Measurements from ENCODE around the gene ARMC8. TPM values are rescaled to one million over a fixed set of nuclear protein-coding genes. Genes with fewer than 3 reads are reported as not detected.

Gene ARMC8
- total RNA-seq, 1 donor from 2014 or later: 48.9 TPM

DNA sequence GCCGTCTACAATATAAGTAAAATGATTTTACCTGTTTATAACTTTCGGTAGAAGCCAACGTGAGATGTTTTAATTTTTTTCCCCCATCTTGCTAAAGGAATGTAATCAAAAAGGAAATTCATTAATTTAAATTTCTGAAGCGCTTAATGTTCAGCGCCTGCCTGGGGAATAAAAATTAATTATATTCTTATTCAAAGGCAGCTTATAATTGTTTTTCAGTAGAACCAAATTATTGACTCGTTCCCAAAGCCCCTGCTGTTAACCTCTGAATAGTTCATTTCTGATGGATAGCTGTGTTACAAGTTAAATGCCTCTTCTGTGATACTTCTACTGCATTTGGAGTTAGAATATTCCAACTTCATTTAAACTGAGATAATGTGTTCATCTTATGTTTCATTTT lies 51.6 kb downstream of the ARMC8 start:
- intact Hi-C loops (cut with DNase I): no loop called here
- no peak for ATAC-seq
- DNase-seq (ENCODE audit: low spot score): no peak

- ATAC-seq: no peak
- intact Hi-C loops (cut with DNase I): no loop called here
- no peak for DNase-seq (ENCODE audit: low spot score)
These were observed 54.0 kb downstream of the ARMC8 start for GRCh38 chr3:138241061-138241460.

DNA sequence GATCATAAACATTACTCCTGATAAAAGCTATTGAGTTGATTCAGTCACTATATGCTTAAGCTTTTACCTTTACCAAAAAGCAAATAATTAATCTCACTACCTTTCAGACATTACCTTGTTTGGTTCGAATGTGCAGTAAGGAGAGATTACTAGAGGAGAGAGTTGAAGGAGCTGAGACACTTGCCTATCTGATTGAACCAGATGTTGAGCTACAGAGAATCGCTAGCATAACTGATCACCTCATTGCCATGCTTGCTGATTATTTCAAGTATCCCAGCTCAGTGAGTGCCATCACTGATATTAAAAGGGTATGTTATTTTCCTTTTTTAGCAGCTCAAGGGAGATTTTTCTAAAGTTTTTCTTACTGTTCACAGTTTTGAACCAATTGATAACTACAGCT lies 54.6 kb downstream of the ARMC8 start:
- DNase-seq (ENCODE audit: low spot score) (no peak), ATAC-seq (no peak)
- intact Hi-C loops (cut with DNase I): no loop called here

- DNase-seq (ENCODE audit: low spot score): no peak
- intact Hi-C loops (cut with DNase I): no loop called here
- no peak for ATAC-seq
These were observed 55.4 kb downstream of the ARMC8 start for GRCh38 chr3:138242466-138242865.

DNA sequence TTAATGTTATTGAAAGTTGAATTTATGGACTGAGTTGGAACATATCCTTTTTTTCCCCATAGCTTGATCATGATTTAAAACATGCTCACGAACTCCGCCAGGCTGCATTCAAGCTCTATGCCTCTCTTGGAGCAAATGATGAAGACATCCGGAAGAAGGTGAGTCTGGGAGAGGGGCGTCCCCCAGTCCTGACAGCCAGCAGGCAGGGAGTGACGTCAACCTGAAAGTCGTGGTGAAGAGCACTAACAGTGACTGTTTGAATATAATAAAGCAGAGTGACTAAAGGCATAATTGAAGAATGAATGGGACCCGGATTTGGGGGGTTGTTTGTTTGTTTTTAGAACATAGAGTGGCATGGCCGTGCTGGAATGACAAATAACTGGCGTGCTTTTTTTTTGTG lies 57.9 kb downstream of the ARMC8 start:
- intact Hi-C loops (cut with DNase I): no loop called here
- ATAC-seq: no peak
- no peak for DNase-seq (ENCODE audit: low spot score)

DNA sequence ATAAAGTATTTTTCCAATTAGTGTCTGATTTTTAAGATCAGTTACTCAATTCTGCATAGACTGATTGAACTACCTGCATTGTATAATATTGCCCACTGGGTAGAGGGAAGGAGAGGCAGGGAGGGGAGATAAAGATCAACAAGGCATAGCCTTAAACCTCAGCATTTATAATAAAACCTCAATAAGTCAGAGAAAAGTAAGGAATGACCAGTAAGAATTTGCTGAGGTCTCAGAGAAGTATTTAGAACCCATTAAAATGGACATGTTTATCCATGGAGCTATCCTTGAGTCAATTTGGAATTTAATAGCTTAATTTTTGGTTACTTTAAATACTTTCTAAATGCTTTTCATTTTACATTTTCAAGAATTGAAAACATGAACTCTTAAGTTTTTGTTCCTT lies 62.5 kb downstream of the ARMC8 start:
- DNase-seq (ENCODE audit: low spot score) (no peak), ATAC-seq (no peak)
- intact Hi-C loops (cut with DNase I): no loop called here

- DNase-seq (ENCODE audit: low spot score): no peak
- intact Hi-C loops (cut with DNase I): no loop called here
- no peak for ATAC-seq
These were observed 66.5 kb downstream of the ARMC8 start for GRCh38 chr3:138253609-138254008.

GRCh38 chr3:138254216-138254615 lies 67.1 kb downstream of the ARMC8 start:
- ATAC-seq: no peak
- DNase-seq (ENCODE audit: low spot score): no peak
- intact Hi-C loops (cut with DNase I): no loop called here

GRCh38 chr3:138256022-138256421 lies 68.9 kb downstream of the ARMC8 start:
- no peak for ATAC-seq

DNA sequence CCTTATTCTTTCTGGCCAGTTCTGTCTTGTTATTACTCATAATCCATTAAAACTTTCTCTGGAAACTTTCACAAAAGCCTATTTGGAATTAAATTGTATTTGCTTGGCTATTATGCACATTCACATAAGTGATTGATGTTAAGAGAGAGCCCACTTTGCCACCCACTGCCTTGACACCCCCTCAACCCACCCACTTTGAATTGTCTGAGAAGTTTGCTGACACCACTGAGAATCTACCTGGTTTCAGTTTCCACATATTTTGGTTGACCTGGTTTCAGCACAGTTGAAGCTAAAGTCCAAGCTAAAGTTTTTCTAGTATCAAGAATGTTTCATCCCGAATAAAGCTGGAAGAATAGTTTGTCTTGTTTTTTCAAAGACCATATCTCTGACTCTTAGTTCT lies 70.9 kb downstream of the ARMC8 start:
- DNase-seq (ENCODE audit: low spot score) (no peak), ATAC-seq (no peak)
- intact Hi-C loops (cut with DNase I): no loop called here

More at GRCh38 chr3:138256022-138256421, 68.9 kb downstream of the ARMC8 start:
- DNase-seq (ENCODE audit: low spot score): no peak
- intact Hi-C loops (cut with DNase I): no loop called here

- DNase-seq (ENCODE audit: low spot score) (no peak), ATAC-seq (no peak)
- intact Hi-C loops (cut with DNase I): no loop called here
These were observed 72.0 kb downstream of the ARMC8 start for GRCh38 chr3:138259126-138259525.

GRCh38 chr3:138260611-138261010 lies 73.5 kb downstream of the ARMC8 start:
- intact Hi-C loops (cut with DNase I): no loop called here

GRCh38 chr3:138263104-138263503 lies 76.0 kb downstream of the ARMC8 start:
- ATAC-seq: no peak
- DNase-seq (ENCODE audit: low spot score): no peak
- intact Hi-C loops (cut with DNase I): no loop called here

More at GRCh38 chr3:138260611-138261010, 73.5 kb downstream of the ARMC8 start:
- ATAC-seq (no peak), DNase-seq (ENCODE audit: low spot score) (no peak)

GRCh38 chr3:138265745-138266144 lies 78.6 kb downstream of the ARMC8 start:
- ATAC-seq (no peak), DNase-seq (ENCODE audit: low spot score) (no peak)
- intact Hi-C loops (cut with DNase I): no loop called here

DNA sequence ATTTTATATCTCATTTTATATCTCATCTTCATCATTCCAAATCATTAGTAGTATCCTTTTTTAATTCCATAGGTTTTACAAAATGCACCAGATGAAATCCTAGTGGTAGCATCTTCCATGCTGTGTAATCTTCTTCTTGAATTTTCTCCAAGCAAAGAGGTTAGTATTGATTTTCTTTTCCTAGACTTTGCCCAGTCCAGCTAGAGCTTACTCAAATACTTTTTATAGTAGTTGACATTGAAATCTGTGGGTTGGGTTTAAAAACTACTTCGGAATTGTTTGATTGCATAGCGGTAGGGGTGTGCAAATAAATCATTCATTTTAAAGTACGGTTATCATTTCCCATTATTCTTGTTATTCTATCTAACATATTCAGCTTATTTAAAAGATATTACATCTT lies 80.0 kb downstream of the ARMC8 start:
- intact Hi-C loops (cut with DNase I): no loop called here
- DNase-seq (ENCODE audit: low spot score) (no peak), ATAC-seq (no peak)

GRCh38 chr3:138270245-138270644 lies 83.1 kb downstream of the ARMC8 start:
- intact Hi-C loops (cut with DNase I): no loop called here
- ATAC-seq (no peak), DNase-seq (ENCODE audit: low spot score) (no peak)

- ATAC-seq: no peak
- DNase-seq (ENCODE audit: low spot score): no peak
- intact Hi-C loops (cut with DNase I): no loop called here
These were observed 84.2 kb downstream of the ARMC8 start for GRCh38 chr3:138271189-138271794.

- DNase-seq (ENCODE audit: low spot score): no peak
- no peak for ATAC-seq
- intact Hi-C loops (cut with DNase I): no loop called here
These were observed 94.5 kb downstream of the ARMC8 start for GRCh38 chr3:138281561-138281960.

DNA sequence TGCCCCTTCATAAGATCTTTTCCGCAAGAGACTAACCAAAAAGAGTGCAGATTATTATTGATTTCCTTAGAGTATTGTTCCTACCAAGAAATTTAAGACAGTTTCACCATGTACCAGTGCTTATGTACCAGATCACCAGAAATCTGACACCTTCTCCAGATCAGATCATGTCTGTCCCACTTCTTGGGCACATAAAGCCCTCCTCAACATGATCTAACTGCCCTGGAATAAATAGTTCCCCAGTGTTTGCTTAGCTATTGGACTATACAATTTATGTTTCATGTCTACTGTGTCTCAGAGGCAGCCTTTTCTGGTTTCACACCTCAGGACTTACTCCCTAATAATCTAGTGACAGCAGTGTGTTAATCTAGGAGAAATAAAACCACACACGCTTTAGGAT lies 95.7 kb downstream of the ARMC8 start:
- DNase-seq (ENCODE audit: low spot score): no peak
- ATAC-seq: no peak
- intact Hi-C loops (cut with DNase I): no loop called here

DNA sequence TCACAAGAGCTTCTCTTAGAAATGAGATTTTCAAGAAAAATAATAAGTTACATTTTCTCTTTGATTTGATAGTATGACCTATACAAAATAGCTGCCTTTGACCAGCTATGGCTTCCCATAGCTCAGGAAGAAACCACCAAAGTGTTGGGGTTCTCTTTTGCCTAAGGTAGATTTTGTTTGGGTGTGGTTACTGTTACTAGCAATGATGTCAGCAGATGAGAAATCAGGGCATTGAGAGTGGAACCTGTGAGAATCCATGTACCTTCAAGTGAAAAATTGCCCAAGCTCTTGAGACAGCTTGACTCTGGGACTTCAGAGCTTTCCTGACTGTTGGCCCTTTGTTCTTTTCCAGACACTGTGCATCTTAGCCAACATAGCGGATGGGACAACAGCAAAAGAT lies 97.0 kb downstream of the ARMC8 start:
- no peak for DNase-seq (ENCODE audit: low spot score)
- intact Hi-C loops (cut with DNase I): no loop called here
- ATAC-seq: no peak

DNA sequence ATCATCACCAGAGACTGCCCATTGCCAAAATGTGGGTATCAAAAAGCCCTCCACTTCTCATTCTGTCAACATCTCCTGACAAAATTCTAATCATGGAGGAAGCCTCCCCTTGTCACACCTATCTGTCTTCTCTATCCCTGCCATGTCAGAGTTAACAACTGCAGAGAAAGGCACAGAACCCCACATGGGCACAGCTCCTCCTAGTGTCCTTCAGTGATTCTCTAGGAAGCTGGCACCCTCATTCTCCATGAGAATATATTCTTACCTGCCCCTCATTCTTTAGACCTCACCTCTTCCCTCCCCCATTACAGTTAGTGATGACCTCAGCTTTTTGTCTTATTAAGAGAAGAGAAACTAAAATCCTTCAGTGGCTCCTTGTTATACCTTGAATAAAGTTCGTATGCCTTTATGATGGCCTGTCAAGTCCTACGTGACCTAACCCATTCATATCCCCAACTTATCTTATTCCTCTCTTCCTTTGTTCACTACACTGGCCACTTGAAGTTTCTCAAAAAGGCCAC lies 97.9 kb downstream of the ARMC8 start:
- no peak for ATAC-seq
- intact Hi-C loops (cut with DNase I): no loop called here
- no peak for DNase-seq (ENCODE audit: low spot score)
